ENCODE measurements around the gene TBC1D1. TPM values are rescaled to one million over a fixed set of nuclear protein-coding genes. Genes with fewer than 3 reads are reported as not detected.
A peak's percentile ranks its signal among the peaks of the same experiment; 100 is the strongest.

TBC1D1 gene
- total RNA-seq, 1 donor from 2014 or later, result 78.9 TPM

DNA sequence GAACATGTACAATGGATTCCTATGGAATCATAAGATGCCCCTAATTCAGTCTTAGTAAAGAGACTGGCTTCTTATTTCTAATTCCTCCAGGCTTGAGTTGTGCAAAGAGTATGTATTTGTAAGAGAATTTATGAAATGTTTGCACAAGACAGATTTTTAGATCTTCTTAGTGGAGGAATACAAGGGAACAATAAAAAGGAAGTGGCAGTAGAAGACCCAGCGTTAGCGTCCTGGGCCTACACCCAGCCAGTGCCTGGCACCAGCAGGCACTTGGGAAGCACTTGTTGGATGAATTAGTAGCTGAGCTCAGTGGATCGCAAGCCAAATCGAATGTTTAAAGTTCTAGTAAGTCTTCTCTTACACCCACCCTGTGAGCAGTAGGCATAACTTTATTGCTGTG is 226.7 kb downstream of the TBC1D1 start:
- no peaks in the 10 kb centered on the region for H3K9me3 Mint-ChIP-seq
- peaks cover 48% of the 10 kb centered on the region for H3K4me1 Mint-ChIP-seq
- H3K27me3 Mint-ChIP-seq (ENCODE audit: low read depth), result no peaks in the 10 kb centered on the region
- no peak overlapping the region for H3K4me3 Mint-ChIP-seq
- no peak for DNase-seq (ENCODE audit: low spot score in 2 of 2, unreplicated experiment in 2 of 2)
- H3K27ac Mint-ChIP-seq, result no peak overlapping the region
- H3K36me3 Mint-ChIP-seq, result peaks cover 16% of the 10 kb centered on the region
- TF ChIP-seq CTCF (IDR thresholded peaks at IDR 0.05; ENCODE audit: unreplicated experiment), result no peak

DNA sequence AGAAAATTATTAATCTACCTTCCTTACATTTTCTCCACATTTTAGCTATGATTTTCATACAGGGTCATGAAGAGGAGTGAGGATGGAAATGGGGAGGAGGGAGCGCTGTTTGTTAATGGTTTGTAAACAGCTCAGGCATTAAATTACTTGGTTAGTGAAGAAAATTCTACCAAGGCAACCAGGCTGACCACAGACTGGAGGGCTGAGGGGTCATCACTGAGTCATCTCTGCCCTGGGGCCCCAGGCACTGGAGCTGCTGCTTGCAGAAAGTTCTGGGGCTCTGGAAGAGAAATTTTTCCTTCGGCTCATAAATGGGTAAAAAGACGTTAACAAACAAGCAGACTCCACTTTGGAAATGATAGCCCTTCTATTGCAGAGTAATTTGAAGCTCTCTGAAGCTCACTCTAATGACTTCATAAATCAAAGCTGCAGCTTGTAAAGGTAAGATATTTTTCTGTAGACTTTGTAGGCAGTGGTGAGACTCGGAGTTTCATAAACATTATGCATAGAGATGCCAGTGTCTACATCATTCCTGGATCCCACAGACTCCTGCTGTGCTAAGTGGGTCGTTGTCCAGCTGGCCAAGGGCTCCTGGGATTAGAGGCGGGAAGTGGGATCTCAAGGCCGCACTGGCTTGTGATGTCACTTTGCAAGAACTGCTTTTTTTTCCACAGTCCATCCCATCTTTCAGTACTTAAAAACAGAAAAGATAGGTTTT is 228.9 kb downstream of the TBC1D1 start:
- H3K36me3 Mint-ChIP-seq, result peaks cover 18% of the 10 kb centered on the region
- peak overlapping the region; percentile 90 for H3K27ac Mint-ChIP-seq
- H3K9me3 Mint-ChIP-seq, result no peaks in the 10 kb centered on the region
- no peak for DNase-seq (ENCODE audit: low spot score in 2 of 2, unreplicated experiment in 2 of 2)
- no peaks in the 10 kb centered on the region for H3K27me3 Mint-ChIP-seq (ENCODE audit: low read depth)
- peaks cover 45% of the 10 kb centered on the region for H3K4me1 Mint-ChIP-seq
- no peak overlapping the region for H3K4me3 Mint-ChIP-seq
- no peak for TF ChIP-seq CTCF (IDR thresholded peaks at IDR 0.05; ENCODE audit: unreplicated experiment)

DNA sequence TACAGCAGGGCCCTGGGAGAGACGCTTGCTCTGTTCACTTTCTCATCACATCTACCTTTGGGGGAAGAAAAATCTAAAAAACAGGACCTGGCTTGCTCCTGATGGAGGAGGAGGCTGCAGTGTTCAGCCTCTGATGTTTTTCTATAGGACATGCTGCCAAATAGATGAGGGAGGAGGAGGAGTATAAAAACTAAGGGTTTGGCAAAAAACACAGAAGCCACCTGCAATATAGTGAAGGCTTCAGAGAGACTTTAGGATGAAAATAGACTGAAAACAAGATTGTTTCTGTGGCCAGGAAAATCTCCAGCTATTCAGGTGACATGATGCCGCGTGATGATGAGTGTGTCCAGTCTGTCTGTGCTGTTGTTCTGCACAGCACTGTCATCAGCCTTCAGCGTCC is 229.9 kb downstream of the TBC1D1 start:
- H3K27ac Mint-ChIP-seq, result peak overlapping the region; percentile 51
- peaks cover 27% of the 10 kb centered on the region for H3K36me3 Mint-ChIP-seq
- no peak for DNase-seq (ENCODE audit: low spot score in 2 of 2, unreplicated experiment in 2 of 2)

DNA sequence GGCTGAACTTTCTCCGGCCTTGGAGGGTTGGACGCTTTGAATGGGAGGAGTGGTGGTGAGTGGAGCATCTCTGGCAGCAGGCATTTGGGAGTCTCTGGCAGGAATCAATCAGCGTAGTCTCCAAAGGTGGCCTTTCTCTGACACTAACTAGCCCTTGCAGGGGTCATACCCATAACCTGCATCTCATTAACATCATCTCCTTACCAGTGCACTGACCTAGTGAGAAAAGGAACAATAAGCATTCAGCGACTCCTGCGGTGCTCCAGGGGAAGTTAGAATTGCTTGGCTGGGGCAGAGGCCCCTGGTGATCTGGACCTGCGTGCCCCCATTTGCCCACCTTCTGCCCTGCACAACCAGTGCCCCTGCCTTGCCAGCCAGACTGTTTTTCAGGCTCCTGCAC is 231.2 kb downstream of the TBC1D1 start:
- Mint-ChIP-seq H3K9me3 (no peaks in the 10 kb centered on the region), H3K27ac (no peak overlapping the region)

More for the DNA sequence above, 229.9 kb downstream of the TBC1D1 start:
- Mint-ChIP-seq H3K4me1 (peaks cover 44% of the 10 kb centered on the region), H3K27me3 (ENCODE audit: low read depth) (no peaks in the 10 kb centered on the region), H3K4me3 (no peak overlapping the region), H3K9me3 (no peaks in the 10 kb centered on the region)
- TF ChIP-seq CTCF (IDR thresholded peaks at IDR 0.05; ENCODE audit: unreplicated experiment), result no peak

GRCh38 chr4:38123555-38123954 is 232.7 kb downstream of the TBC1D1 start:
- Mint-ChIP-seq H3K27ac (no peak overlapping the region), H3K27me3 (ENCODE audit: low read depth) (no peaks in the 10 kb centered on the region), H3K4me3 (no peak overlapping the region), H3K36me3 (peaks cover 24% of the 10 kb centered on the region), H3K4me1 (peaks cover 38% of the 10 kb centered on the region), H3K9me3 (no peaks in the 10 kb centered on the region)
- no peak for TF ChIP-seq CTCF (IDR thresholded peaks at IDR 0.05; ENCODE audit: unreplicated experiment)
- no peak for DNase-seq (ENCODE audit: low spot score in 2 of 2, unreplicated experiment in 2 of 2)

More for the DNA sequence above, 231.2 kb downstream of the TBC1D1 start:
- Mint-ChIP-seq H3K4me1 (peaks cover 39% of the 10 kb centered on the region), H3K4me3 (no peak overlapping the region), H3K36me3 (peaks cover 29% of the 10 kb centered on the region), H3K27me3 (ENCODE audit: low read depth) (no peaks in the 10 kb centered on the region)
- DNase-seq (ENCODE audit: low spot score in 2 of 2, unreplicated experiment in 2 of 2), result no peak
- TF ChIP-seq CTCF (IDR thresholded peaks at IDR 0.05; ENCODE audit: unreplicated experiment), result no peak

Measured in mesothelial cell of epicardium (in vitro differentiated cells).